HepG2 (cell line): Measurements from ENCODE around the gene CLCN1. TPM values are rescaled to one million over a fixed set of nuclear protein-coding genes. Genes with fewer than 3 reads are reported as not detected.

Experiments
- ATAC-seq: fragments of 200-7000 bp; cut with Tn5 transposase; 3 replicates; pipeline ENCODE4 v1.9.1; 2020; ENCODE audit warnings: mild to moderate bottlenecking, moderate library complexity
- BruUV-seq: library from RNA; stranded (reverse); fragments of 400-500 nt; replicated peaks from 2 replicates; lab custom pipeline; 2021; lab: Mats Ljungman, UMichigan
- CTCF ChIA-PET: fragments of 300-600 bp; formaldehyde crosslinking; extraction: SDS; loops from one replicate; lab custom pipeline; 2021; ENCODE audit warnings: low total read pairs, inconsistent platforms, low intra/inter-chr PET ratio; lab: Yijun Ruan, JAX
- POLR2A ChIA-PET: fragments of 350-600 bp; sonication (Branson Sonifier 250); formaldehyde crosslinking; loops from one replicate; lab custom pipeline; 2020; ENCODE audit warnings: antibody characterized with exemption, inconsistent platforms; lab: Yijun Ruan, JAX
- DNase-seq: peaks from one replicate; pipeline ENCODE4 v3.0.0-alpha.2; 2015; ENCODE audit warnings: low spot score
- FAIRE-seq: peaks from 3 replicates; lab custom pipeline; 2011; peaks lifted over from hg19 to GRCh38; lab: Jason Lieb, UNC
- H2AFZ ChIP-seq: one replicate; pipeline ENCODE4 v1.6.1; 2011; ENCODE audit warnings: low read length, inconsistent platforms
- H3K27ac ChIP-seq: fragments of 300-600 bp; 3 replicates; pipeline ENCODE4 v1.8.0; 2011; ENCODE audit warnings: mixed run types, mild to moderate bottlenecking, mixed read lengths, low read length, inconsistent platforms; ENCODE audit not compliant: insufficient read depth; ENCODE audit errors: extremely low read length
- H3K27me3 ChIP-seq, 2 experiments: fragments of 200-600 bp in 1 of 2; 2 replicates in 1 of 2; 3 replicates in 1 of 2; pipeline versions ENCODE4 v1.6.0 to v1.8.0; 2011; ENCODE audit warnings: low read length in 2 of 2, mild to moderate bottlenecking in 2 of 2, moderate library complexity in 2 of 2, inconsistent platforms in 1 of 2; ENCODE audit not compliant: insufficient read depth in 2 of 2, control insufficient read depth in 1 of 2
- H3K36me3 ChIP-seq, 2 experiments: fragments of 200-600 bp in 1 of 2; replicated peaks in 1 of 2; 2 replicates in 1 of 2; 3 replicates in 1 of 2; pipeline versions ENCODE4 v1.5.1 to v1.8.0; 2011; ENCODE audit warnings: low read length in 2 of 2, inconsistent platforms in 1 of 2; ENCODE audit not compliant: insufficient read depth in 2 of 2, control insufficient read depth in 1 of 2
- H3K4me1 ChIP-seq: 2 replicates; pipeline ENCODE4 v1.5.1; 2012; ENCODE audit warnings: low read length, inconsistent platforms; ENCODE audit not compliant: insufficient read depth
- H3K4me2 ChIP-seq: 2 replicates; pipeline ENCODE4 v1.6.0; 2011; ENCODE audit warnings: low read depth, low read length, inconsistent platforms
- H3K4me3 ChIP-seq, 3 experiments: fragments of 200-600 bp in 1 of 3; sonication (generic), shearing (Covaris generic) in 1 of 3; replicated peaks in 1 of 3; 2 replicates each; pipeline ENCODE4 v1.5.1; 2011 to 2016; ENCODE audit warnings: low read length in 3 of 3, inconsistent platforms in 2 of 3, low read depth in 2 of 3, mild to moderate bottlenecking in 2 of 3, control low read depth in 1 of 3, mixed read lengths in 1 of 3; ENCODE audit not compliant: insufficient read depth in 1 of 3
- H3K79me2 ChIP-seq: one replicate; pipeline ENCODE4 v1.6.1; 2011; ENCODE audit warnings: low read length, inconsistent platforms; ENCODE audit not compliant: insufficient read depth
- H3K9ac ChIP-seq: 2 replicates; pipeline ENCODE4 v1.6.0; 2011; ENCODE audit warnings: mild to moderate bottlenecking, low read depth, low read length, inconsistent platforms; ENCODE audit not compliant: insufficient read depth
- H3K9me3 ChIP-seq: 2 replicates; pipeline ENCODE4 v1.5.1; 2012; ENCODE audit warnings: mild to moderate bottlenecking, low read length
- H4K20me1 ChIP-seq: 2 replicates; pipeline ENCODE4 v1.6.0; 2011; ENCODE audit warnings: inconsistent platforms, mild to moderate bottlenecking, low read length, moderate library complexity; ENCODE audit not compliant: insufficient read depth
- ZNF121 ChIP-seq: sonication (generic); formaldehyde crosslinking; IDR thresholded peaks from 2 replicates; pipeline ENCODE4 v1.5.0; 2020; ENCODE audit warnings: mild to moderate bottlenecking, missing genetic modification reagents
- ZNF543 ChIP-seq: sonication (generic); formaldehyde crosslinking; IDR thresholded peaks from 2 replicates; pipeline ENCODE4 v1.4.0; 2020; ENCODE audit warnings: mild to moderate bottlenecking, missing genetic modification reagents
- WGBS: methylation state at CpG from one replicate; pipeline ENCODE4 v1.1.6; 2017; ENCODE audit warnings: low lambda C conversion rate; 5-methylcytosine and 5-hydroxymethylcytosine counted together
- in situ Hi-C: cut with HindIII; loops from 2 replicates; pipeline ENCODE4 v1.10.0; 2017; ENCODE audit warnings: low pct_unique_long_range_greater_than_20kb; ENCODE audit not compliant: extremely low pct_ligation_motif_present
- intact Hi-C: fragments of 100-400 bp; cut with micrococcal nuclease; formaldehyde crosslinking; loops from one replicate; pipeline ENCODE4 v1.10.0; 2022; ENCODE audit not compliant: unreplicated experiment
- polyA plus RNA-seq, 8 experiments: library from polyadenylated mRNA; depleted of rRNA in 3 of 8; stranded (reverse) in 7 of 8; unstranded in 1 of 8; fragments of >200 nt; fragmentation: Illumina TruSeq in 4 of 8; extraction: Trizol in 4 of 8; gene quantifications; 2 replicates each; pipeline versions ENCODE4 v1.2.1 to v1.2.3, GENCODE V29; 2011 to 2016; ENCODE audit warnings: low read depth in 4 of 8, missing spikeins in 1 of 8, mixed read lengths in 1 of 8; ENCODE audit not compliant: insufficient read depth in 1 of 8
- total RNA-seq, 5 experiments: library from RNA; depleted of rRNA; stranded (reverse); fragments of >200 nt; fragmentation: Illumina TruSeq; extraction: Trizol; gene quantifications; 2 replicates each; pipeline ENCODE4 v1.2.3, GENCODE V29; 2016; ENCODE audit warnings: low read depth in 1 of 5
- TF ChIP-seq, protein P1 (sequence below): sonication (generic); formaldehyde crosslinking; IDR thresholded peaks from 2 replicates; pipeline ENCODE4 v1.5.0; 2020; ENCODE audit warnings: mild to moderate bottlenecking, missing genetic modification reagents

CLCN1 gene
- total and polyA plus RNA-seq, 2 of the 13 experiments (the other 11 are each of a cell fraction or from before 2014, with no cell fraction given) = 0.01 TPM; not detected in 1

DNA sequence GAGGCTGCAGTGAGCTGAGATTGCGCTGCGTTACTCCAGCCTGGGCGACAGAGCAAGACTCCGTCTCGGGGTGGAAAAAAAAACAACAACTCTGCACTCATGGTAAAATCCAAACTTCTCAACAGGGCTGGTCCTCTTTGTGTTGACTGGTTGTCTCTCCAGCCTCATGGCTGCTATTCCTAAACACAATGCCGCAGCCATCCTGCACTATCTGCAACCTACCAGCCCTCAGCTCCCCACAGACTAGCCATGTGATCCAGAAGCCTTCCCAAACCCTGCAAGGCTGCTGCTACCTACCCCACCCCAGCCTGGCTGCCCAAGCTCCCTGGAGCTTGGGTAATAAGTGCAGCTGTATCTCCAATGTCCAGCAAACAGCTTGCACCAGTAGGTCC, 77.0 kb downstream of the CLCN1 start:
- Histone ChIP-seq H4K20me1 (no peaks in the 10 kb centered on the region), H2AFZ (no peak overlapping the region), H3K9me3 (no peaks in the 10 kb centered on the region), H3K79me2 (no peaks in the 10 kb centered on the region), H3K9ac (no peak overlapping the region; the same call in 1 of the 2 replicates), H3K27me3 (no peaks in the 10 kb centered on the region), H3K27ac (peak overlapping the region; percentile 82), H3K4me3 (0 out of 6 replicates have a peak overlapping the region, but pooled peaks of 1 of the 3 experiments have one; percentile 19), H3K4me1 (peaks cover 61% of the 10 kb centered on the region), H3K36me3 (peaks cover 11 to 21% of the 10 kb centered on the region in 2 experiments), H3K4me2 (peak overlapping the region; percentile 57)
- ChIA-PET CTCF (no interaction called here), POLR2A (interaction anchor here (0.9 to 3.3 kb wide), 7 partner anchors 8 to 130 kb away, joined by 4 to 15 read pairs (median 6); partner anchors contain the start of genes CASP2, EPHA1 and GSTK1)
- in situ Hi-C loops = loop anchor here (25.0 kb wide), 1 partner anchor 519 kb away; the partner anchor contains the start of gene TCAF1
- 90% methylated on average over 6 of the region's 6 CpGs for WGBS
- intact Hi-C loops = loop anchor here (1.0 kb wide), 1 partner anchor 15 kb away; the partner anchor contains the start of gene EPHA1
- FAIRE-seq = no peak
- no TSS peak for BruUV-seq
- no peak; the same call in 2 of the 3 replicates for ATAC-seq
- TF ChIP-seq, protein P1, sequence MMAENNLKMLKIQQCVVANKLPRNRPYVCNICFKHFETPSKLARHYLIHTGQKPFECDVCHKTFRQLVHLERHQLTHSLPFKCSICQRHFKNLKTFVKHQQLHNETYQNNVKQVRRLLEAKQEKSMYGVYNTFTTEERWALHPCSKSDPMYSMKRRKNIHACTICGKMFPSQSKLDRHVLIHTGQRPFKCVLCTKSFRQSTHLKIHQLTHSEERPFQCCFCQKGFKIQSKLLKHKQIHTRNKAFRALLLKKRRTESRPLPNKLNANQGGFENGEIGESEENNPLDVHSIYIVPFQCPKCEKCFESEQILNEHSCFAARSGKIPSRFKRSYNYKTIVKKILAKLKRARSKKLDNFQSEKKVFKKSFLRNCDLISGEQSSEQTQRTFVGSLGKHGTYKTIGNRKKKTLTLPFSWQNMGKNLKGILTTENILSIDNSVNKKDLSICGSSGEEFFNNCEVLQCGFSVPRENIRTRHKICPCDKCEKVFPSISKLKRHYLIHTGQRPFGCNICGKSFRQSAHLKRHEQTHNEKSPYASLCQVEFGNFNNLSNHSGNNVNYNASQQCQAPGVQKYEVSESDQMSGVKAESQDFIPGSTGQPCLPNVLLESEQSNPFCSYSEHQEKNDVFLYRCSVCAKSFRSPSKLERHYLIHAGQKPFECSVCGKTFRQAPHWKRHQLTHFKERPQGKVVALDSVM (CRISPR knock-in tag) = 0 out of 2 replicates have a peak, but pooled peaks have one; percentile 10
- TF ChIP-seq ZNF543 (CRISPR knock-in tag) = no peak
- peak; percentile 14; the same call in 1 of the 2 replicates for TF ChIP-seq ZNF121 (CRISPR knock-in tag)
- DNase-seq = no peak
